Measurements from ENCODE around the gene NRG2. TPM values are rescaled to one million over a fixed set of nuclear protein-coding genes. Genes with fewer than 3 reads are reported as not detected.

NRG2 gene
- total RNA-seq, 1 donor from 2014 or later, result 12.8 TPM

- no peak for TF ChIP-seq CTCF (IDR thresholded peaks at IDR 0.05)
- Histone ChIP-seq H3K27ac (no peak overlapping the region), H3K36me3 (no peaks in the 10 kb centered on the region), H3K4me1 (peaks cover 8 to 14% of the 10 kb centered on the region in 2 donors), H3K9me3 (no peaks in the 10 kb centered on the region), H3K4me3 (peak overlapping the region; percentile 54 to 68), H3K27me3 (peaks cover 5% of the 10 kb centered on the region)
- intact Hi-C loops (cut with DNase I), result no loop called here
- no peak for DNase-seq (ENCODE audit: low spot score in 2 of 2)
Measured at GRCh38 chr5:139904566-139904815, 138.6 kb downstream of the NRG2 start.

- peak in 1 of 2 donors; percentile 61 for DNase-seq (ENCODE audit: low spot score in 2 of 2)
- intact Hi-C loops (cut with DNase I), result no loop called here
Measured at GRCh38 chr5:139903795-139904565, 139.1 kb downstream of the NRG2 start.

GRCh38 chr5:139903450-139903794 is 139.7 kb downstream of the NRG2 start:
- intact Hi-C loops (cut with DNase I), result no loop called here
- H3K4me1 ChIP-seq, result peaks cover 8 to 14% of the 10 kb centered on the region in 2 donors
- H3K27ac ChIP-seq, result no peak overlapping the region
- no peaks in the 10 kb centered on the region for H3K9me3 ChIP-seq
- peaks cover 5% of the 10 kb centered on the region for H3K27me3 ChIP-seq
- no peaks in the 10 kb centered on the region for H3K36me3 ChIP-seq
- peak overlapping the region; percentile 54 to 68 for H3K4me3 ChIP-seq
- DNase-seq (ENCODE audit: low spot score in 2 of 2), result peak in 1 of 2 donors; percentile 58
- no peak for TF ChIP-seq CTCF (IDR thresholded peaks at IDR 0.05)

More at GRCh38 chr5:139903795-139904565, 139.1 kb downstream of the NRG2 start:
- TF ChIP-seq CTCF (IDR thresholded peaks at IDR 0.05), result no peak
- H3K27me3 ChIP-seq, result peaks cover 5% of the 10 kb centered on the region
- no peaks in the 10 kb centered on the region for H3K36me3 ChIP-seq
- H3K4me3 ChIP-seq, result peak overlapping the region; percentile 54 to 68
- H3K4me1 ChIP-seq, result peaks cover 8 to 14% of the 10 kb centered on the region in 2 donors
- no peaks in the 10 kb centered on the region for H3K9me3 ChIP-seq
- no peak overlapping the region for H3K27ac ChIP-seq

- intact Hi-C loops (cut with DNase I), result no loop called here
- Histone ChIP-seq H3K9me3 (no peaks in the 10 kb centered on the region), H3K4me1 (peaks cover 8 to 14% of the 10 kb centered on the region in 2 donors), H3K36me3 (no peaks in the 10 kb centered on the region), H3K27me3 (peaks cover 5% of the 10 kb centered on the region), H3K27ac (no peak overlapping the region), H3K4me3 (no peak overlapping the region)
- no peak for TF ChIP-seq CTCF (IDR thresholded peaks at IDR 0.05)
- peak in 1 of 2 donors; percentile 31 for DNase-seq (ENCODE audit: low spot score in 2 of 2)
Measured at GRCh38 chr5:139901986-139902385, 141.1 kb downstream of the NRG2 start.

- peaks cover 8 to 14% of the 10 kb centered on the region in 2 donors for H3K4me1 ChIP-seq
- no peaks in the 10 kb centered on the region for H3K9me3 ChIP-seq
- intact Hi-C loops (cut with DNase I), result no loop called here
- H3K27ac ChIP-seq, result no peak overlapping the region
- DNase-seq (ENCODE audit: low spot score in 2 of 2), result peak in 1 of 2 donors; percentile 13
- TF ChIP-seq CTCF (IDR thresholded peaks at IDR 0.05), result no peak
- H3K27me3 ChIP-seq, result peaks cover 5% of the 10 kb centered on the region
- no peaks in the 10 kb centered on the region for H3K36me3 ChIP-seq
- H3K4me3 ChIP-seq, result no peak overlapping the region
Measured at GRCh38 chr5:139901251-139901575, 141.9 kb downstream of the NRG2 start.

Measured in ascending aorta (tissue), 2 donors.